HG03175 (cell line): Measurements from ENCODE around the gene LRP1B.

Experiments used
- ATAC-seq: cut with Tn5 transposase; IDR thresholded peaks from one replicate; pipeline ENCODE4 v1.9.1; 2021; ENCODE audit warnings: mild to moderate bottlenecking, moderate library complexity; ENCODE audit not compliant: unreplicated experiment

Gene LRP1B

GRCh38 chr2:141475801-141476200 is 655.0 kb downstream of the LRP1B start:
- ATAC-seq, result no peak

- no peak for ATAC-seq
These were observed 662.1 kb downstream of the LRP1B start for GRCh38 chr2:141468761-141469160.

GRCh38 chr2:141467331-141467730 is 663.5 kb downstream of the LRP1B start:
- no peak for ATAC-seq

GRCh38 chr2:141464995-141465394 is 665.8 kb downstream of the LRP1B start:
- ATAC-seq, result no peak

DNA sequence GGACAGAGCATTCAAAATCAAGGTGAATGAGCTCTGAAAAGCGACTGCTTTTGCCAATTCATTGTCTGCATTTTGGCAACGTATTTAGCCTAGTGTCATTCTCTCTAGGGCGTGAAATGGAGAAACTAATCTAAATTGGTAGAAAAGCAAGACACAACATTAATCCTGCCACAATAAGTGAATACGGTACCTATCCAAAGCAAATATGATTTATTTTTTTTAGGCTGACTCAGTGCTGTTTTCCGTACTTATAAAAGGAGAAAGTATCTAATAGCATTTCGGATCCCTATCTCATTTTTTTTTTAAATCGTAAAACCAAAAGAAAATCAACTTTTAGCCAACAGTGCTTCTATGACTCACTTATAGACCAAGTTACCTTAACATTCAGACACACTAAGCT is 672.5 kb downstream of the LRP1B start:
- ATAC-seq, result no peak

DNA sequence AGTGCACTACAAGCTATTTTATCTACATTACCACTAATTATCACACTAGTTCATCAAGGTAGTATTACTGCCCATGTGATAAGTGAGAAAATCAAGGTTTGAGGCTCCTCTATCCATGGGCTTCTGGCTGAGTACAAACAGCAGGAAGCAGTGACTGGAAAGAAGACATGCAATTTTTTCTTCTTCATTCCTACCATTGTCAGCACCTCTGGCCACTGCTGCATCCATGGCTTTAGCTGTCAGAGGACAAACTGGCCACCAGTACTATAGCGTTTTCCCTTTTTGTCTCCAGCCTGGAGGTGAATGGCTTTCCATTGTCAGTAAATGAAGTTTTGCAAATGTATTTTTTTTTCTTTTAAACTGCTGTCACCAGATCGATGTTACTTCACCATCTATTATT is 674.9 kb downstream of the LRP1B start:
- ATAC-seq, result no peak

- no peak for ATAC-seq
These were observed 675.5 kb downstream of the LRP1B start for GRCh38 chr2:141455211-141455826.

DNA sequence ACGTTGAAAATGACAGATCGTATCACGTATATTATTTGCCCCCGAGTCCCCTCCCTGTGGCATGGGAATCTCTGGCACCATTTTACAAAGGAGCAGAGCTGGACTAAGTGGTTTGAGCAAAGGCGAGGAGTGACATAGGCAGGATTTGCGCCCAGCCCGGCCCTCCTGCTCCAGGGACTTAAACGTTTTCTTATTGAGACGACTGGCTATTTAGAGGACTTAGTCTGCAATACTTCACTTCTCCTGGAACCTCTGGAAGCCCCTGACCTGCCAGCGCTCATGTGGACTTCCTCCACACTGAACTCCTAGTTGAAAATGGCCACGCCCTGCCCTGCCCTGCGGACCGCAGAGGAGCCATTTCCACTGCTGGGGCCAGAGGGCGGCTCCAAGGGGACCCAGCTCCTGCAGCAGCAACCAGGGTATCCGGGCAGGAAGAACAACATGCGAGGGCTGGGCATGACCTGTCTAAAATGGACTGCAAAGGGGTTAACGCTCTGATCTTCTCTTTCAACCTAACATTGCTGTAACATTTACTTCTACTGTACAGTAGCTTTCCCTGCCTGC is 690.7 kb downstream of the LRP1B start:
- no peak for ATAC-seq

DNA sequence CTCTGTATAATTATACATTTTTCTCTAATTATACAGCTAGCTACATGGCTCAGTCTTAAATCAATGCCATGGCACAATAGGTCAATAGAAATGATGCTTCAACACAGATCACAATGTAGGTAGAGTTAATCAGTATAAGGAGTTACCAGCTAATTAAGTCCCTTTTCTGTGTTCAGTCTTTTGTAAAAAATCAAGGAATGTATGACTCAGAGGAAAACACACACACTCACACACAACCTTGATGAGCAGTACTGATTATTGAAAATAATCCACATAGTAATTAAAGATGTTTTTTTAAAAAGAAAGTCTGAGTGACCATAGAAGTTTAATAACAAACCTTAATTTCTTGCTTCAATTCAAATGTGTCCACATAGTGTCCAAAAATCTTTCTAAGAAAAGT is 691.3 kb downstream of the LRP1B start:
- ATAC-seq, result no peak

DNA sequence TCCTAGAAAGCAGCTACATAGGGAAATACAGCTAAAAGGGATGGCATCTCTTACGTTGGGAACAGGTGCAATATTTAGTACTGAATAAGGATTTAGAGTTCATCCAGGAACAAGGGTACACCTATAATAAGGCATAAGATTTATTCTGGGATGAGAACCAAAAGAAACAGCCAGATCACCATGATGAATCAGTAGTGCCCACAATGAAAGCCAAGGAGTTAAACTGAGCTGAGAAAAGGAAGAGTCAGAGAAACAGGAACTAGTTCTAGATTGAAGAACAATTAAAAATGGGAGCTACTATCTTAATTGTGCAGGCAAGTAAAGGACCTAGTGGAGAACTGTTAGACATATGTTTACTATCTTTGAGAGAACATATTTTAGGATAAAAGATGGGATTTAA is 692.3 kb downstream of the LRP1B start:
- ATAC-seq, result no peak

- ATAC-seq, result no peak
These were observed 693.3 kb downstream of the LRP1B start for GRCh38 chr2:141437521-141437920.

GRCh38 chr2:141423124-141423523 is 707.7 kb downstream of the LRP1B start:
- ATAC-seq, result no peak

- ATAC-seq, result no peak
These were observed 713.5 kb downstream of the LRP1B start for GRCh38 chr2:141417246-141417797.

GRCh38 chr2:141411419-141411818 is 719.4 kb downstream of the LRP1B start:
- ATAC-seq, result no peak

DNA sequence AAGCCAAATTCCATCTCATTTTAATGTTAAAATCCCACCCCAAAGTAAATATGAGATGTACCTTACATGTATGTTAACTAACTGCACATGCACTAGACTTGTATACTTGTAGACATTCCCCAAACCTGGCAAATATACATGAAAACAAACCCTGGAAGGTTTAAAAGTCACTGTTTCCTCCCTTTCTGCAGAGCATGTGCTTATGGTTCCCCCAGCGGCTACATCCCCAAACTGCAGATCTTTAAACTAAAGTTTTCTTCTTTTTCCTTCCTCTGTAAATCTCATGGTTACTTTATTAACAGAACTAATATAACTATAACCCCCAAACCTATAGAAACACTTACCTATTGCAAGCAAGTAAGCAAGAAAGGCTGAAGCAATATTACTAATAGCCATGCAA is 731.5 kb downstream of the LRP1B start:
- ATAC-seq, result no peak

DNA sequence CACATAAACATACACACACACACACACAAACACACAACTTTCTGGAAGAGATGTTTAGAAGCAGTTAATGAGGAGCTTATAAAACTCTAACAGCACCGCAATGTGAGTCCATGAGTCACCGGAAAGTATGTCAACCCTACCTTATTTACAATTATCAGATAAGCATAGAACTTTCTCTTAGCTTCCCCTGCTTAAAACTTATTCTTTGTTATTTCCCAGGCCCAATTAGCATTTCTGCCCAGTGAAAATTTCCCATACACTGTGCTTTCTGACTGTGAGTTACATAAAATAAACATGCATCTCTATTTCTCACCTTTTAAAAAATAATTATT is 737.6 kb downstream of the LRP1B start:
- ATAC-seq, result no peak

DNA sequence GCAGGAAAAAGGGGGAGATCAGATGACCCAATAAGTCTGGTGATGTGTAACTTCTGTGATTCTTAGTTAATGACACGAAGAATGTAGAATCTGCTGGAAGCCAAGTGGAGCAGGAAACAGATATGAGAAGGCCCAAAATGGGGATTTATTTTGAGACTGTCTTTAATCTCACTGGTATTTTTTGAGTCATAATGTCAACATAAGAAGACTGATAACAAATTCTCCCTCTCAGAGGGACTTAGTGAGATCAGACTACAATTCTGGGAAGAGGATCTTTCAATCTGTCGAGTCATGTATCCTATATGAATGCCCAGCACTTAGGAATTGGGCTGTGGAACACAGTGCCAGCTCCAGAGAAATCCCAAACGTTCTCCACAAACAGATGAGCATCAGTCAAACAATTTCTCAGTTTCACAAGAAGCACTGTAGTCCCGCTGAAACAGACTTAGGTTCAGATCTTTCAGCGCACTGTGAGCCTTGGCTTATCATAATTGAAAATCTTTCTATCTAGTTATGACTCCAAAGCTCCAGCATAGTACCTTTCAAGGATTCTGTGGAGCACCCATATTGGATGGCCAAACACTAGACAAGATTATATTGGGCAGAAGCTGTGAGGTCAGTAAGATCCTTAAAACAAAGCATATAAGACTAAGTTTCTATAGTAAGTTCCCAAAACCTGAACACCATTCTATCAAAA is 738.2 kb downstream of the LRP1B start:
- ATAC-seq, result no peak

- ATAC-seq, result no peak
These were observed 744.6 kb downstream of the LRP1B start for GRCh38 chr2:141386168-141386567.

- ATAC-seq, result no peak
These were observed 746.1 kb downstream of the LRP1B start for GRCh38 chr2:141384676-141385075.

DNA sequence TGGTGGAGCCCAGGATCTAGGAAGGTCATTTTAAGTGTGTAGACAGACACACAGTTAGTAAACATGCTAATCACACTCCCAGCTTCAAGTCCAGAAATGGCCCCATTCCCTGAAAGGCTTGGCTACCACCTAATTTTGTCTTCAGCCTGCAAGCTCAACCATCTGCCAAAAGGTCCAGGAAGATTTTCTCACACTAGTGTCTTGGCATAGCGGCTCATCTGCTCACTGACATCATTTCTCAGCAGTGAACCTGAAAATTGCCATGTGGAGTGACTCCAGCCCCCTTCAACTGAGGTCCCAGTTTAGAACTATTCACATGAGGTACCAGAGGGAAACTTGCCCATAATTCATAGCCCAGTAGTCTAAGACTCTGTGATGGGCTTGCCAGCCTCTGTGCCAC is 748.9 kb downstream of the LRP1B start:
- no peak for ATAC-seq

DNA sequence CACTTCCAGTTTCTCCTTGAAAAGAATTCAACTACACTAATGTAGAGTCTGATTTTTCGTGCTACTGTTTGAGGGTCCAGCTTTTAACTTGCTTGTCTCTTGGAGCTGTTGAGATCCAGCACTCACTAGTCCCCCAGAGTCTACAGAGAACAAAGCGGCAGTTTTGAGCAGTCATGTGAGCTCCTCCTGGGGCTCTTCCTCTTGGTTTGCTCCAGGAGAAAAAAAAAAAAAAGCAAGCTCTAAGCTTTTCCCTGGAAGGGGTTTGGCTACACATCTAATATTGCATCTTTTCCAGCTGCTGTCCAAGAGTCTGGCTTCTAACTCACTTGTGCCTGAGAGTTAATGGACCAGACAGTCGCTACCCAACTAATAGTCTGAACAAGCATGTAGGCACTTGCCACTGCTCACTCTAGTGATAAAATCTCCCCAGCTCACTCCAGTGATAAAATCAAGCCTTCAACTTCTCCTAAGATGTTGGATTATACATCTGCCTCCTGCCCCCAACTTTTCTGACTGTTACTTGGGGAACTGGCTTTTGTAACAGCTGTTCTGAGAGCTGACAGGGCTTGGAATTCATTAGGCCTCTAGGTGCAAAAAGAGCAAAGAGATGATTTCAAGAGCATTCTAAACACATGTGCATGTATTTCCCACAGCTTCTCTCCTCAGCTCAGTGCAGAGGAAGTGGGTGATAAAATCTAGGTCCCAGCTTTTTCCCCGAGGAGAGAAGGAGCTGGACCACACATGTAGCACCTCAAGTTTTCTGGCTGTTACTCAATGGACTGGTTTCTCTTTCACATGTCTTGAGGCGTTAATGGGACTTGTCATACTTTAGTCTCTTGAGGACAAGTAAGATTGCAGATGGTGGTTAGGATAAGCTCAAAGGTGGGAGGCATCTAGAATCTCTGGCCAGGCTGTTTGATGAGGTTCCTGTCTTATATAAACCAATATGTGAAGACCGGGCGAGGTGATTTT is 750.5 kb downstream of the LRP1B start:
- ATAC-seq, result no peak
